Measurements from ENCODE around the gene DIP2A. TPM values are rescaled to one million over a fixed set of nuclear protein-coding genes. Genes with fewer than 3 reads are reported as not detected.

Gene DIP2A
- total RNA-seq, 2 donors from 2014 or later, result 50.1 to 53.4 TPM

GRCh38 chr21:46421756-46422555 is 36.7 kb upstream of the DIP2A start:
- H3K27me3 Mint-ChIP-seq (ENCODE audit: low read depth), result no peaks in the 10 kb centered on the region
- H3K9me3 Mint-ChIP-seq, result no peaks in the 10 kb centered on the region
- no peak for ATAC-seq (replicated peaks in 1 of 2)
- peaks cover 0 to 7% of the 10 kb centered on the region in 2 donors for H3K36me3 Mint-ChIP-seq (ENCODE audit: insufficient read depth in 2 of 2)
- DNase-seq, result no peak
- no peak overlapping the region for H3K27ac Mint-ChIP-seq
- H3K4me1 Mint-ChIP-seq (ENCODE audit: low read depth), result peaks cover 26% of the 10 kb centered on the region
- H3K4me3 Mint-ChIP-seq, result no peak overlapping the region

DNA sequence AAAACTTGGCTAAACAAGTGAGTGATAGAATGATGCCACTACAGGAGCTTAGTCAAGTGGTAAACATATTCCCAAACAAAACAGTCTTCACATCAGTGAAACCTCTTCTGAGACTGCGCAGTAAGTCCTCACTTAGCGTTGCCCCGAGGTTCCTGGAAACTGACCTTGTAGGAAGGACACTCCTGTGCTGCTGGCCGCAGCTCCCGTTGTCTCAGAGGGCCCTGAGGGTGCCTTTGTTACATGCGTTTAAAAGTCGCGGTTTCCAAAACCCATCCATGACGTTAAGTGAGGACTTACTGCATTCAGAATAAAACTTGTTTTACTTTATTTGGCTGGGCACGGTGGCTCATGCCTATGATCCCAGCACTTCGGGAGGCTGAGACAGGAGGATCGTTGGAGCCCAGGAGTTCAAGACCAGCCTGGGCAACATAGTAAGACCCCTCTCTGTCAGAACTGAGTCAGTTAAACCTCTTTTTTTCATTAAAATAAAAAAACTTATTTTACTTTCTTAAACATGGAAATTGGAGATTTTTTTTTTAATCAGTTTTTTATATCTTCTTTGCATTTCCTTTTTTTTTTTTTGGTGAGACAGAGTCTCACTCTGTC is 36.0 kb upstream of the DIP2A start:
- no peak overlapping the region for H3K27ac Mint-ChIP-seq

GRCh38 chr21:46423546-46424038 is 35.1 kb upstream of the DIP2A start:
- ATAC-seq (replicated peaks in 1 of 2) (no peak), DNase-seq (no peak)
- H3K4me1 Mint-ChIP-seq (ENCODE audit: low read depth), result peaks cover 26% of the 10 kb centered on the region
- no peaks in the 10 kb centered on the region for H3K27me3 Mint-ChIP-seq (ENCODE audit: low read depth)
- peak overlapping the region; percentile 63 for H3K27ac Mint-ChIP-seq
- no peaks in the 10 kb centered on the region for H3K9me3 Mint-ChIP-seq
- H3K36me3 Mint-ChIP-seq (ENCODE audit: insufficient read depth in 2 of 2), result peaks cover 0 to 7% of the 10 kb centered on the region in 2 donors
- H3K4me3 Mint-ChIP-seq, result peak overlapping the region; percentile 33 to 47

More for the DNA sequence above, 36.0 kb upstream of the DIP2A start:
- H3K4me1 Mint-ChIP-seq (ENCODE audit: low read depth), result peaks cover 26% of the 10 kb centered on the region
- no peak overlapping the region for H3K4me3 Mint-ChIP-seq
- H3K36me3 Mint-ChIP-seq (ENCODE audit: insufficient read depth in 2 of 2), result peaks cover 0 to 7% of the 10 kb centered on the region in 2 donors
- H3K27me3 Mint-ChIP-seq (ENCODE audit: low read depth), result no peaks in the 10 kb centered on the region
- H3K9me3 Mint-ChIP-seq, result no peaks in the 10 kb centered on the region
- DNase-seq (no peak), ATAC-seq (replicated peaks in 1 of 2) (no peak)

DNA sequence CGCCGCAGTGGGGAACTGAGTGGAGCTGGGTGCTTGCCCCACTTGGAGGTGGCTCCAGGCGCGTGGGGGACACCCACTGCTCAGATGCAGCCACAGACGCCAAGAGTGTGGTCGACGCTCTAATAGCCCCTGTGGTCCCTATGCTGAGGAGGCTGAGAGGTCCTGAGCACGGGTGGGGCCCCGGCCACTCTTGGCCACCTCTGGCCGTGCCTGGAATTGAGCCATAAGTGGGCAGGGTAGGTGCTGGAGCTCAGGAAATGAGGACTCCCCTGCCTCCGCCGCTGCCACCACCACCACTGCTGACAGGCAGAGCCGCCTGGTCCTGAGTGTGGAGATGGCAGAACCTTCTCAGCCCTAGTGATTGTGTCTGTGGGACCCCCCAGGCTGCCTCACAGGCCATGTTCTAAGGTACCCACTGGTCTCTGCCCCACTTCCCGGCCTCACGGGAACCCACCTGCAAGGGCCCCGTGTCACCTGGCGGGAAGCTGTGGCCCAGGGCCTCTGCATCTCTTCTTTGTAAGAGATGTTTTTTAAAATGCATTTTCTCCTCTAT is 34.6 kb upstream of the DIP2A start:
- H3K4me1 Mint-ChIP-seq (ENCODE audit: low read depth), result peaks cover 26% of the 10 kb centered on the region
- no peaks in the 10 kb centered on the region for H3K27me3 Mint-ChIP-seq (ENCODE audit: low read depth)
- no peaks in the 10 kb centered on the region for H3K9me3 Mint-ChIP-seq
- H3K4me3 Mint-ChIP-seq, result peak overlapping the region; percentile 33 to 47
- peak in 1 of 2 donors; percentile 22 for DNase-seq
- peaks cover 0 to 7% of the 10 kb centered on the region in 2 donors for H3K36me3 Mint-ChIP-seq (ENCODE audit: insufficient read depth in 2 of 2)
- peak overlapping the region; percentile 63 for H3K27ac Mint-ChIP-seq
- peak; percentile 36 to 57 for ATAC-seq (replicated peaks in 1 of 2)

GRCh38 chr21:46424621-46425020 is 34.1 kb upstream of the DIP2A start:
- Mint-ChIP-seq H3K36me3 (ENCODE audit: insufficient read depth in 2 of 2) (peaks cover 0 to 5% of the 10 kb centered on the region in 2 donors), H3K4me3 (peak overlapping the region; percentile 46 to 67), H3K9me3 (no peaks in the 10 kb centered on the region), H3K27me3 (ENCODE audit: low read depth) (no peaks in the 10 kb centered on the region), H3K27ac (peak overlapping the region; percentile 88), H3K4me1 (ENCODE audit: low read depth) (peaks cover 26% of the 10 kb centered on the region)
- peak; percentile 10 to 45 for ATAC-seq (replicated peaks in 1 of 2)
- peak in 1 of 2 donors; percentile 12 for DNase-seq

- no peaks in the 10 kb centered on the region for H3K27me3 Mint-ChIP-seq (ENCODE audit: low read depth)
- H3K36me3 Mint-ChIP-seq (ENCODE audit: insufficient read depth in 2 of 2), result peaks cover 2 to 3% of the 10 kb centered on the region in 2 donors
- peak overlapping the region; percentile 46 to 67 for H3K4me3 Mint-ChIP-seq
- DNase-seq (peak in 1 of 2 donors; percentile 6), ATAC-seq (replicated peaks in 1 of 2) (peak; percentile 9 to 12)
- peak overlapping the region; percentile 88 for H3K27ac Mint-ChIP-seq
- peaks cover 26% of the 10 kb centered on the region for H3K4me1 Mint-ChIP-seq (ENCODE audit: low read depth)
- H3K9me3 Mint-ChIP-seq, result no peaks in the 10 kb centered on the region
These were observed 33.6 kb upstream of the DIP2A start for GRCh38 chr21:46425041-46425440.

DNA sequence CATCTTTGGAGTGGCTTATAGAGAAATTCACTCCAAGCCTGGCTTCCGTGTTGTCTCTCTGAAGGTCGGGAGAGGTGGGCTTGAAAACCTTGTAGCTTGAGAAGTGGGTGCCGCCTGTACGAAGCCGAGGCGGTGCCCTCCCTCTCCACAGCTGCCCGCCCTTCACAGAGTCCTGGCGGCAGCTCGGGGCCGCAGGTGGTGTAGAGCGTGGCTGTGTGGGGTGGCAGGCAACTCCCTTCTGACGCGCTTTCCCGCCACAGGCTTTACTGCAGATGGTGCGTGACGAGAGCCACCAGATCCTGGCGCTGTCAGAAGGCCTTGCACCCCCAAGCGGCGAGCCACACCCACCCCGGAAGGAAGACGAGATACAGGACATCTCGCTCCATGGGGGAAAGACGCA is 33.1 kb upstream of the DIP2A start:
- peaks cover 1 to 2% of the 10 kb centered on the region in 2 donors for H3K36me3 Mint-ChIP-seq (ENCODE audit: insufficient read depth in 2 of 2)
- H3K4me1 Mint-ChIP-seq (ENCODE audit: low read depth), result peaks cover 26% of the 10 kb centered on the region
- H3K4me3 Mint-ChIP-seq, result peak overlapping the region; percentile 46 to 67
- H3K9me3 Mint-ChIP-seq, result no peaks in the 10 kb centered on the region
- peak overlapping the region; percentile 27 for H3K27ac Mint-ChIP-seq
- ATAC-seq (replicated peaks in 1 of 2) (peak; percentile 84), DNase-seq (peak; percentile 57 to 62)
- no peaks in the 10 kb centered on the region for H3K27me3 Mint-ChIP-seq (ENCODE audit: low read depth)

GRCh38 chr21:46426313-46427046 is 32.2 kb upstream of the DIP2A start:
- H3K4me3 Mint-ChIP-seq, result no peak overlapping the region
- no peaks in the 10 kb centered on the region for H3K27me3 Mint-ChIP-seq (ENCODE audit: low read depth)
- DNase-seq (no peak), ATAC-seq (replicated peaks in 1 of 2) (no peak)
- no peak overlapping the region for H3K27ac Mint-ChIP-seq
- no peaks in the 10 kb centered on the region for H3K9me3 Mint-ChIP-seq
- H3K4me1 Mint-ChIP-seq (ENCODE audit: low read depth), result peaks cover 26% of the 10 kb centered on the region
- peaks cover 2 to 4% of the 10 kb centered on the region in 2 donors for H3K36me3 Mint-ChIP-seq (ENCODE audit: insufficient read depth in 2 of 2)

GRCh38 chr21:46427516-46427915 is 31.2 kb upstream of the DIP2A start:
- Mint-ChIP-seq H3K27ac (no peak overlapping the region), H3K36me3 (ENCODE audit: insufficient read depth in 2 of 2) (peaks cover 2 to 8% of the 10 kb centered on the region in 2 donors)

DNA sequence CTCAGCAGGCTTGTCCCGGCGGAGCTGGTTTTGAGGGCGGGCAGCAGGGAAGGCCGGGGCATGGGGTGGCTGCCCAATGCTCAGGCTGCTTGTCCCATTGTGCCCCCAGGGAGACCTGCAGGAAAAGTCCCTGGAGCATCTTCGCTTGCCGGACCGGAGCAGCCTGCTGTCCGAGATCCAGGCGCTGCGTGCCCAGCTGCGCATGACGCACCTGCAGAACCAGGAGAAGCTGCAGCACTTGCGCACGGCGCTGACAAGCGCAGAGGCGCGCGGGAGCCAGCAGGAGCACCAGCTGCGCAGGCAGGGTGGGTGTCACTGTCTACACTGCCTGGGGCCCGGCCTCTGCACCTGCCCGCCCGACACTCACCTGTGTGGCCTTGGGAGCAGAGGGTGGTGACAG is 30.4 kb upstream of the DIP2A start:
- Mint-ChIP-seq H3K36me3 (ENCODE audit: insufficient read depth in 2 of 2) (peaks cover 2 to 8% of the 10 kb centered on the region in 2 donors), H3K27me3 (ENCODE audit: low read depth) (no peaks in the 10 kb centered on the region), H3K27ac (no peak overlapping the region), H3K4me3 (no peak overlapping the region), H3K4me1 (ENCODE audit: low read depth) (peaks cover 19% of the 10 kb centered on the region), H3K9me3 (no peaks in the 10 kb centered on the region)
- ATAC-seq (replicated peaks in 1 of 2), result no peak
- DNase-seq, result no peak

More at GRCh38 chr21:46427516-46427915, 31.2 kb upstream of the DIP2A start:
- Mint-ChIP-seq H3K4me3 (no peak overlapping the region), H3K9me3 (no peaks in the 10 kb centered on the region), H3K27me3 (ENCODE audit: low read depth) (no peaks in the 10 kb centered on the region), H3K4me1 (ENCODE audit: low read depth) (peaks cover 23% of the 10 kb centered on the region)
- ATAC-seq (replicated peaks in 1 of 2) (no peak), DNase-seq (no peak)

DNA sequence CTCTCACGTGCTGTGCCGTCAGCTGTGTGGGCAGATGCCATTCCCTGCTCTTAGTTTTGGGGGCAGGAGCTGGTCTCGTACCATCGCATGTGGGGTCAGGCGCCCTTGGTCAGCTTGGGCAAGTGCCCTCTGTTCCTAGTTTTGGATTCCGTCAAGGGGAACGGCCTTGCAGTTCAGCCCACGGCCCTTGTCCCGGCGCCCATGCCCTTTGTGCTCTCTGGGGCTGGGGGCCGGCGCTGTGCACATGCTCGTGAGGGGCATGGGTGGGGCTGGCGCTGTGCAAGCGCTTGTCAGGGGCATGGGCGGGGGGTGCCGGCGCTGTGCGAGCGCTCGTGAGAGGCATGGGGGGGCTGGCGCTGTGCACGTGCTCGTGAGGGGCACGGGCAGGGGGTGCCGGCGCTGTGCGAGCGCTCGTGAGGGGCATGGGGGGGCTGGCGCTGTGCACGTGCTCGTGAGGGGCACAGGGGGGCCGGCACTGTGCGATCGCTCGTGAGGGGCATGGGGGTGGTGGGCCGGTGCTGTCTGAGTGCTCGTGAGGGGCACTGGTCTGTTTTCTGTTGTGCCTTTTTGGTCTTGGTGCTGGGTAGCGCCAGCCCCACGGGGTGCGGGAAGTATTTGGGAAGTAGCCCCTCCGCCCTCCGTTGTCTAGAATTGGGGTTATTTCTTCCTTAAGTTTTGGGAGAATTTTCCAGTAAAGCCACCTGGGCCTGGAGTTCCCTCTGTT is 29.5 kb upstream of the DIP2A start:
- Mint-ChIP-seq H3K36me3 (ENCODE audit: insufficient read depth in 2 of 2) (peaks cover 2 to 8% of the 10 kb centered on the region in 2 donors), H3K4me1 (ENCODE audit: low read depth) (peaks cover 13% of the 10 kb centered on the region), H3K27ac (no peak overlapping the region), H3K9me3 (no peaks in the 10 kb centered on the region), H3K4me3 (no peak overlapping the region), H3K27me3 (ENCODE audit: low read depth) (no peaks in the 10 kb centered on the region)
- ATAC-seq (replicated peaks in 1 of 2) (no peak), DNase-seq (no peak)
